ENCODE data around the gene TMEM184A.

- TF ChIP-seq CTCF (IDR thresholded peaks at IDR 0.05) = no peak
- no peak for TF ChIP-seq POLR2A (IDR thresholded peaks at IDR 0.05)
Observed at GRCh38 chr7:1541431-1542162, 14.4 kb downstream of the TMEM184A start.

All from uterus (tissue), 2 donors.